NCI-H82 treated with DMSO at 0.1 percent for 48 hours (cell line): ENCODE results near the gene LRRC73.

Source experiments
- DNase-seq: peaks from one replicate; lab custom pipeline; 2025; ENCODE audit not compliant: unreplicated experiment; lab: John Stamatoyannopoulos, UW

LRRC73 gene

DNA sequence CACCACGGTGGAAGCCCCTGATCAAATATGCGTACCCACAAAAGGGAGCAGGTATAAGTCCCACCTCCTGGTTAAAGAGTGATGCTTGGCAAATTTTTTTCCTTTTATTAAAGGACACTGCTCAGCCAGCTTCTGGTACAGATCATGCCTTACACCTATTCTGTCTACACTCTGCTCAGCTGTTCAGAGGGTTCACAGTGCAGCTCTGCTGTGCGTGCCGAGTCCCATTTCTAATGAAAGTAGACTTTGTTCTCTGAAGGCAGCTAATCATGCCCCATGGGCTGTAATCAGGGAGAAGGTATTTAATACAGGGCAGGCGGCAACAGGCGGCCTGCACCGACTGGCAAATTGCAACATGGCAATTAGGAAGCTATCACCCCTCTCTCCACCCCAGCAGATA, 16.3 kb downstream of the LRRC73 start:
- DNase-seq: no peak

DNA sequence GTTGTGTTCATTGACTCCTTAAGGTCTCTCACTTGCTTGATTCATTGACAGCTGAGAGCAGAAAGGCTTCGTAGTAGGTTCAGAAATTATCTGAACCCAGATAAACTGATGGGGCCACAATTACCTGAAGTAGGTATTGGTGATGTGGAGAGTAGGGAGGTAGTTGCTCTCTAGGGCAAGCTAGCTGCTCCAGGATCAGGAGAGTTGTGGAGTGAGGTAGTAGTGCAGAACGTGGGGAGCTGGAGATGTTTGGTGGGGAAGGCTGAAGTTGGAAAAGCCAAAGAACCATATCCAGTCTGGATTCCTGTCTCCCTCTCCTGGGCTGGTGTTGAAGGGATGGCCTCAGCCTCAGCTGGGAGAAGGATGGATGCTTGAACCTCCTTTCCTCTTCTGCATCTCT, 16.9 kb downstream of the LRRC73 start:
- DNase-seq: no peak

GRCh38 chr6:43492673-43493072, 17.5 kb downstream of the LRRC73 start:
- no peak for DNase-seq

DNA sequence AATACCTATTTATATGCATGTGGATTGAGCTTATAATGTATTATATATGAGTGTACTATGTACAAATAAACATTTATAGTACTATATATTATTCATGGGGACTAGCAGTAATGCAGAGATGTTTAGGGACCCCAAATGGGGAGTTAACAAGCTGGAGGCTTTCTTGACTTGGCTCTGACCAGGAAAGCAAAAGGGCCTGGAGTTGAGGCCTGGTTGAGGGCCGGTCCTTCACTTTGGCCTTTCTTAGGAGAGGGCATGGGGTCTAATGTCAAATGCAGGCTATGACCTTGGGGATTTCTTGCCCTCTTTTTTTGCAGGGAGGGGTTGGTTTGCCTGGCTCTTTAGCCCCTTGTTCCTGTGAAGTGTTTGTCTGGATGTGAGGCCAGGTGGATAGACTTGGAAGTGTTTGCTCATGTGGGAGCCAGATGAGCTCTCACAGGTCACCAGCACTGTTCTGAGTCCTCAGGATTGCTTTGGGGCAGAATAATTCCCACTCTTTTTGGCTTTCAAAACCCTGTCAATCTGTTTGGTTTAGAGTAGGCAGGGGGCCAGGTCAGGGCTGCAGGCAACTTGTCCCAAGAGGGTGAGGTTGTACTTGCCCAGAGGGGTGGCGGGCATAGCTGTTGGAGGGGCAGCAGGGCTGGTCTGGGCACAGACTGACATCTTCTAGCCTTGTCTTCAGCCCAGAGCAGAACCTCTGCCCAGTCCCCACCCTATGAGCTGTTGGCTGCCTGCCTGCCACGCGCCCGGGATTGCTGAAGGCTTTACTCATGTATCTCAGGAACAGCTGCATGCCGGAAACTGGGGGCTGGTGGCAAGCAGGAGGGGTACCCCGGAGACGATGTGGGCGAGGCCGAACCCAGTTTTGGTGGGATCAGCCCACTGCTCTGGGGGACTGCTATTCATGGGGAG, 18.1 kb downstream of the LRRC73 start:
- DNase-seq: no peak

DNA sequence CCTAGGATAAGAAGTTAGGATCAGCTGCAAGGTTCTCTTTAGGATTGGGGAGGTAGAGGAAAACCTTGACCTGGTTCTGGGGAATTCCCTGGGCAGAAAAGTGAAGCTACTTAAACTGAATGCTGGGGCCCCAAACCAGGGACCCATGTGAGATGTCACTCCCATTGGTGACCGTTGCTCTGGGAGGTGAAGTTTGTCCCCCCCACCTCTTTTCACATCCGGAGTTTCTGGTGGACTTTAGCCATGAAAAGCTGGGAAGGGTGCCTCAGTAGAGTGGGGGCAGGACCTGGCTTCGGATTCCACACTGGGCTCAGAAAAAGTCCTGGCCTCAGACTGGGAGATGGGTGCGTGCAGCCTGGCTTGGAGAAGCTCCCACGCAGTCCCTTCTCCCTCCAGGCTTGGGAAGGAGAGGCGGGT, 19.6 kb downstream of the LRRC73 start:
- DNase-seq: no peak

DNA sequence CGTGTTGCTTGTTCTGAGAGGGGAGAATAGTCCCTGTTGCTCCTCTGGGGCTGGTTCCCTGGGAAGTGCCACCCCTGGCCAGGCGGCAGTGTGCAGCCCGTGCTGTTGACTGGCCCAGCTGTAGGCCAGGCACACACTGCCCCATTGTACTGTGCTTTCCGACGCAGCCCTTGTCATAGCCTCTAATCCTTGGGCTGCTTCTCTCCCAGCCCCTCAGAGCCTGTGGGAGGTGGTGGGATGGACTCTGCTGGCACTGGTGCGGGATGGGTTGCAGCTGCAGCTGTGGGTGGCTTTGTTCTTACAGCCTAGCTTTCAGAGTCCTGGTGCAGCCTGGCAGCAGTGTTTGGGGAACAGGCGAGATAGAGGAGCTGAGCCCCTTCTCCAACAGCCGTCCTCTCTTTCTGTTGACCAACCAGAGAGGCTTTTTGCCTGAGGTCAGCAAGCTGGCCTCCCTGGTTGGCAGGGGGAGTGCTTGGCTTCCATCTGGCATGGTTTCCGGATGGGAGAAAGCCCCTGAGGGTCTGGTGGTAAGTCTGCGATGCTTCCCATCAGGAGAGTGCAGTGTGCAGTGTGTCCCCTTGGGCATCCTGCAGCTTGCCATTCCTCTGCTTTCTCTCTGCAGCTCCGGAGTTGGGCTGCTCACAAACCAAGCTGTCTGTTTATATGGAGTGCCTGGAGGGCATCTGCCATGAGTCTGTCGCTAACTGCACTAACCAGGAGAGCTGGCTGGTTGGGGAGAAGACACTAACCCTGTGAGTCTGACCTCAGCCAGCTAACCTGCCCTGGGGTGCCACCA, 20.7 kb downstream of the LRRC73 start:
- DNase-seq: no peak

GRCh38 chr6:43488667-43489276, 21.4 kb downstream of the LRRC73 start:
- DNase-seq: no peak

- DNase-seq: no peak
Measured at GRCh38 chr6:43481591-43482236, 28.4 kb downstream of the LRRC73 start.

- DNase-seq: no peak
Measured at GRCh38 chr6:43481075-43481474, 29.1 kb downstream of the LRRC73 start.

DNA sequence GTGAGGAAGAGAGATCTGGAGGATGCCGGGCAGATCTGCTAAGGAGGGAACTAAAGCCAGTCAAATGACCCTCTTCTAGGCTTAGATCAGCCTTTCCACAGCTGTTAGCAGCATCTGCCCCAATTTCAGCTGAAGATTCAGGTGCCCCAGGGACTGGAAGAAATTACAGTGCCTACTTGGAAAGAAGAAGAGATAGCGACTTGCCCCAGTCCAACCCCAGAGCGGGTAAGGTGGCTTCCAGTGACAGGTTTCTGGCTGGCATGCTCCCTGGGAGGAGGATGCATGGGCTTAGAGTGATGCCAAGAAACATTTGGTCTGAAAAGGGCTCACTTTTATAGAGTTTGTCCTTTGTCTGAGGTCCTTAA, 32.2 kb downstream of the LRRC73 start:
- DNase-seq: no peak

DNA sequence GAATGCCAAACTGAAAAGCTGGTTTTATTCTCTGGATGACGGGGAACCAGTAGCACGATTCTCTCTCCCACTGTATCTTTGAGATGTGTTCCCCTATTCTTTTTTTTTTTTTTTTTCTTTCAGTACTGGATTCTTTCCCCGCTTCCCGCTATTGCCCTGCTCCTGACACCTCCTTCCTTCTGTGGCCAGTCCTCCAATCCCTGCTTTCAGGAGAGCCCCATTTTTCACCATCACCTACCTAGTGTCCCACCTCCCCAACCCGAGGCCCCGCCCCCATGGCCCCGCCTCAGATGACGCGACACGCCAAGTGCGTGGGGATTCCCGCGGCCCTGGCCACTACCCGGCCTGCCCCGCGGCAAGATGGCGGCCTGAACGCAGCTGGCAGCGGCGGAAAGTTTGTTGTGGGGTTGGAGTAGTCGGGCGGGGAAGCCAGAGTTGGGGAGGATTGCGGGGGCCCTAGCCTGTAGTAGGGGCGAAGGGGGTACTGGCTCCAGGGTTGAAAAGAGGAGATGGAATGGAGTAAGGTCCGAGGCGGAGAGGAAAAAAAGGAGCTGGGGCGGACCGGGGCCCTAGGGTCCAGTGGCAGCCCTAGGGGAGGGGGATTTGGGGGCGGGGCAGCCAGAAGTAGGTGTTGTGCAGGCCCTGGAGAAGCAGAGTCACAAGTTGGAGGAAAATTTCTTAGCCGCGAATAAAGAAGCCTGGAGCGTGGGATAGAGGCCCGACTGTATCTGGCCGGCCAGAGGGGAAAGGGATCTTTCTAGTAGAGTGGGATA, 32.7 kb downstream of the LRRC73 start, which contains the start of gene TJAP1:
Gene TJAP1, plus strand, starts transcription at position 336 of the 773 bp plus-strand sequence. CDS start 21,432 bp downstream, outside the sequence.
- peak; percentile 59 for DNase-seq

- no peak for DNase-seq
Measured at GRCh38 chr6:43476746-43477145, 33.4 kb downstream of the LRRC73 start.

DNA sequence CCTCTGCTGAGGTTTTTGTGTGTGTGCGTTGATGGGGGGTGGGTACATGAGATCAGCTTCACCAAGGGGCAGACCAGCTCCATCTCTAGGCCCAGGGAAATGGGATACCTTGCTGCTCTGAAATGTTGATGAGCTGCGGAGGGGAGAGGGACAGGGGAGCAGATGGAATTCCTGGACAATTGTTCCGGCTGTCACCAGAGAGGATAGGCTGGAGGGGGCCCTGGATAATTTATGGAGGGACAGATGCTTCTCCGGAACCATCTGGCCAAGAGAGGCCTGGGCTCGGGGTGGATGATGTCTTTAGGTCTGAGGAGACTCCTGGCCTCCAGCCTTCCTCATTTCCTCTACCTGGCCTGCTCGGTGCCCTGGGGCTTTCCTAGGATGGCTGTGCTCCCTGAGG, 34.6 kb downstream of the LRRC73 start:
- DNase-seq: peak; percentile 71

- no peak for DNase-seq
Measured at GRCh38 chr6:43472515-43472914, 37.6 kb downstream of the LRRC73 start.

GRCh38 chr6:43471399-43471798, 38.7 kb downstream of the LRRC73 start:
- DNase-seq: no peak

- DNase-seq: no peak
Measured at GRCh38 chr6:43469947-43470346, 40.2 kb downstream of the LRRC73 start.

- DNase-seq: no peak
Measured at GRCh38 chr6:43468748-43469681, 41.1 kb downstream of the LRRC73 start.

GRCh38 chr6:43468240-43468639, 41.9 kb downstream of the LRRC73 start:
- no peak for DNase-seq

GRCh38 chr6:43467752-43468151, 42.4 kb downstream of the LRRC73 start:
- no peak for DNase-seq
